ENCODE data around the gene SLC7A4. TPM values are rescaled to one million over a fixed set of nuclear protein-coding genes. Genes with fewer than 3 reads are reported as not detected.

SLC7A4 gene
- total and polyA plus RNA-seq, 2 donors (not counting 1 experiment from before 2014, with no cell fraction given): not detected

- Histone ChIP-seq H3K9me3 (ENCODE audit: control extremely low read depth in 1 of 3, control insufficient read depth in 2 of 3, insufficient read depth in 1 of 3, low read length in 2 of 3) (no peaks in the 10 kb centered on the region), H3K79me2 (ENCODE audit: control insufficient read depth, insufficient read depth, low read length) (no peaks in the 10 kb centered on the region), H2AFZ (ENCODE audit: insufficient read depth, low read depth, low read length, poor library complexity, severe bottlenecking) (no peak overlapping the region), H3K4me2 (replicated peaks; ENCODE audit: low read depth, low read length, poor library complexity, severe bottlenecking) (no peak overlapping the region), H4K20me1 (ENCODE audit: control insufficient read depth, insufficient read depth, low read length, poor library complexity, severe bottlenecking) (no peaks in the 10 kb centered on the region), H3K27ac (ENCODE audit: low read length in 2 of 2) (no peak overlapping the region), H3K27me3 (replicated peaks in 1 of 4; ENCODE audit: control extremely low read depth in 1 of 4, control insufficient read depth in 3 of 4, insufficient read depth in 4 of 4, low read length in 3 of 4) (no peaks in the 10 kb centered on the region), H3K9ac (ENCODE audit: low read length) (no peak overlapping the region), H3K4me1 (ENCODE audit: control insufficient read depth in 2 of 2, insufficient read depth in 2 of 2, low read length in 2 of 2) (no peaks in the 10 kb centered on the region), H3K36me3 (replicated peaks in 1 of 2; ENCODE audit: control extremely low read depth in 1 of 2, control insufficient read depth in 1 of 2, extremely low read depth in 1 of 2, insufficient read depth in 2 of 2, low read length in 1 of 2) (peaks cover 0 to 23% of the 10 kb centered on the region in 2 experiments), H3K4me3 (ENCODE audit: control extremely low read depth in 1 of 5, extremely low read depth in 1 of 5, insufficient read depth in 1 of 5, low read depth in 2 of 5, low read length in 4 of 5) (no peak overlapping the region)
- ChIA-PET CTCF (no interaction called here), POLR2A (no interaction called here)
- ATAC-seq (ENCODE audit: low read depth) (no peak), DNase-seq (no peak)
- TF ChIP-seq EZH2 (IDR thresholded peaks at IDR 0.05; ENCODE audit: borderline replicate concordance, insufficient read depth, low read depth, low read length, poor library complexity, severe bottlenecking) (no peak), CTCF (IDR thresholded peaks at IDR 0.05) (no peak)
- 44% methylated on average over 12 of the region's 17 CpGs for WGBS (ENCODE audit: insufficient coverage)
- intact Hi-C loops (cut with micrococcal nuclease): loop anchor here (10.0 kb wide), 1 partner anchor 55 kb away; the partner anchor contains the start of gene LRRC74B
- Mint-ChIP-seq H3K9me3 (ENCODE audit: insufficient read depth) (no peaks in the 10 kb centered on the region), H3K27ac (peak overlapping the region; percentile 41), H3K4me1 (no peaks in the 10 kb centered on the region), H3K27me3 (no peaks in the 10 kb centered on the region), H3K4me3 (no peak overlapping the region)
Measured at GRCh38 chr22:20989323-20990138, 42.8 kb downstream of the SLC7A4 start.

Measured in B cell (primary cell).